HG03565 (cell line): ENCODE data around the gene MPHOSPH10.
"Not testable (repeated sequence)": the region's sequence is repeated elsewhere in the genome, so short reads cannot be mapped to it uniquely, and the experiment has no call there.

Source experiments
- ATAC-seq: cut with Tn5 transposase; IDR thresholded peaks from one replicate; pipeline ENCODE4 v1.9.1; 2021; ENCODE audit warnings: mild to moderate bottlenecking, moderate library complexity; ENCODE audit not compliant: unreplicated experiment

MPHOSPH10 gene

GRCh38 chr2:71166812-71167211 is 36.4 kb downstream of the MPHOSPH10 start:
- no peak for ATAC-seq

GRCh38 chr2:71173096-71173495 is 42.7 kb downstream of the MPHOSPH10 start:
- ATAC-seq, result no peak

GRCh38 chr2:71174207-71174606 is 43.8 kb downstream of the MPHOSPH10 start:
- no peak for ATAC-seq

- ATAC-seq, result not testable (repeated sequence)
Measured at GRCh38 chr2:71178836-71179235, 48.4 kb downstream of the MPHOSPH10 start.

GRCh38 chr2:71181316-71181715 is 50.9 kb downstream of the MPHOSPH10 start:
- ATAC-seq, result no peak

GRCh38 chr2:71183306-71184115 is 53.1 kb downstream of the MPHOSPH10 start:
- ATAC-seq, result not testable (repeated sequence)

DNA sequence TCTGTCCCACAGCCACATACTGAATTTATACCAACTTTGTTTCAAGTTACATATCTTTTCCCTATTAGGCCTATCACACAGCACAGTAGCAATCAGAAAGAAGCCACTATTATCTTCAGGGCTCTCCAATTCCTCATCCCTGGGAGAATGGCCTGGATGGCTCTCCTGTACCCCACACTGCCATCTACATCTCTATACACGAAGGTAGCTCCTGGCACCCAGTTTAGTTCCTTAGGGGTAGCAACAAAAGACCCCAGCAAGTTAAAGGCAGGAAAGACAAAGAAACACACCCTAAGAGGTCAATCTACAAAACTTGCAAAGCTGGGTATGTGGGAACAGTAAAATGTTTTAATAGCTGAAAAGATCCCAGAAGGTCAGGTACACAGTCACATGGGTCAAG is 56.5 kb downstream of the MPHOSPH10 start:
- ATAC-seq, result no peak

DNA sequence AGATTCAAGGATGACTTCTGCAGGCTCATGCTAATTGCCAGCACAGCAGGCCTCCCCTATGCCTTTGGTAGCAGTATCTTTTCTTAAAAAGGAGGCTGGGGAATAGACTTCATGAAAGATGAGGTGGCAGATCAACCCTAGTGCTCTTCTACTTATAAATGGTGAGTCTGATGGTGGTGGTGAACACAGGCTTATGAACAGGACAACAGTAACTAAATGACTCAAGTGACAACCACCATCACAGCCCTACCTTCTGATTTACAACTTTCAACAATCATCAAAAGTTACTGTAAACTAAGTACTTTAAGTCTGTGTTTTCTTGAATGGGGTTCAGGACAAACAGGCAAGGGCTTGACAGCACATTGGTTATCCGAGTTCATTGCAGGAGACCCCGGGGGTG is 57.2 kb downstream of the MPHOSPH10 start:
- no peak for ATAC-seq

DNA sequence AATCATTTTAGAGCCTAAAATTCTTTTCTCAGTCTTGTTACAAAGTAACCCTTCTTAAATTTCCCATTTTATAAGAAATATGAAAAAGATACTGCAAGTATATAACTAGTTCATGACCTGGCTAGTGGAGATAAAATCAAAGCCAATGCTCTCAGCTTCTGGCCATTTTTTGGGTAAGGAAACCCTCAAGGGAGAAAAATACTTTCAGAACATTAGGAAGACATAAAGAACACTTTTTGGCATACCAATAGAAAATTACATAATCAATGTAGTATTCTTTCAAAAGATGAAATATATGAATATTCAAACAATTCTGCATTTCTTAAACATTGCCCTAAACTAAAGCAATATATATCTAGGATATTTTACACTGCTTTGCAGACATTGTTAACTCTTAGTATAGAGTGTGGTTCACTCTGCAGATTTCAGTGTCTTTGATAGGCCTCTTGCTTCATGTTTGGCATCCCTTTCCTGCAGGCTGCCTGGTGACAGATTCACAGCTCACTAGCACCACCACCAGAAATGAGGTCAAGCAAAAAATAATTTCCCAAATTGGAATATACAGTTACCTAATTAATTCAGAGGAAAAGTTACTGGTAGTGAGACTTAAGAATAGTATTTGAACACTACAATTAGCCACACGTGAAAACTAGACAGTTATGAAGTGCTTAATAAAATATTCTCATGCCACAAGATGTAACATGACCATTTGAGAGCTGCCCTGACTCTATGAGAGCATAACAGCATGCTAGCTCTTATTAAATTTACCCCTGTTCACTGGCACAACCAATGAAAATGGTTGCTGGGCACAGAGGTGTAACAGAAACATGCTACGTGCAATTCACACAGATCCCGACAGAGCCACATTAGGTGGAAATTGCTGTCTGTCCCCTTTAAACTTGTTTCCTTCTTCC is 60.5 kb downstream of the MPHOSPH10 start:
- ATAC-seq, result no peak

DNA sequence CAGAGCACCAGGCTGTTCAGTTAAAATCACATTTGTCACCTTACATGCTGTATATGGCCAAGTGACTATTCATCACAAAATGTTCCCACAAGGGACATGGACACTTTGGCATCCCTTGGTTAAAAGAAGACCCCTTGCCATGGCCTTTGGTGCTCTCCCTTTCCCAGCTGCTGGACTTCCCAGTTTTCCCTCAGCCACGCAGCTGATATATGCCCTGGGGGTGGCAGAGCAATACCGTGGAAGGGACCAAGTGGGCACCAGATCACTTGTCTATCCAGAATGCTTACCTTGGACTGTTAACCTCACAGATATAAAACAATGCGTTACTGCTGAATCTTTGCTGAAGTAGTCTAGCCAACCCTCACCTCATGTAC is 61.1 kb downstream of the MPHOSPH10 start:
- no peak for ATAC-seq
